ENCODE data around the gene PRMT9.

DNA sequence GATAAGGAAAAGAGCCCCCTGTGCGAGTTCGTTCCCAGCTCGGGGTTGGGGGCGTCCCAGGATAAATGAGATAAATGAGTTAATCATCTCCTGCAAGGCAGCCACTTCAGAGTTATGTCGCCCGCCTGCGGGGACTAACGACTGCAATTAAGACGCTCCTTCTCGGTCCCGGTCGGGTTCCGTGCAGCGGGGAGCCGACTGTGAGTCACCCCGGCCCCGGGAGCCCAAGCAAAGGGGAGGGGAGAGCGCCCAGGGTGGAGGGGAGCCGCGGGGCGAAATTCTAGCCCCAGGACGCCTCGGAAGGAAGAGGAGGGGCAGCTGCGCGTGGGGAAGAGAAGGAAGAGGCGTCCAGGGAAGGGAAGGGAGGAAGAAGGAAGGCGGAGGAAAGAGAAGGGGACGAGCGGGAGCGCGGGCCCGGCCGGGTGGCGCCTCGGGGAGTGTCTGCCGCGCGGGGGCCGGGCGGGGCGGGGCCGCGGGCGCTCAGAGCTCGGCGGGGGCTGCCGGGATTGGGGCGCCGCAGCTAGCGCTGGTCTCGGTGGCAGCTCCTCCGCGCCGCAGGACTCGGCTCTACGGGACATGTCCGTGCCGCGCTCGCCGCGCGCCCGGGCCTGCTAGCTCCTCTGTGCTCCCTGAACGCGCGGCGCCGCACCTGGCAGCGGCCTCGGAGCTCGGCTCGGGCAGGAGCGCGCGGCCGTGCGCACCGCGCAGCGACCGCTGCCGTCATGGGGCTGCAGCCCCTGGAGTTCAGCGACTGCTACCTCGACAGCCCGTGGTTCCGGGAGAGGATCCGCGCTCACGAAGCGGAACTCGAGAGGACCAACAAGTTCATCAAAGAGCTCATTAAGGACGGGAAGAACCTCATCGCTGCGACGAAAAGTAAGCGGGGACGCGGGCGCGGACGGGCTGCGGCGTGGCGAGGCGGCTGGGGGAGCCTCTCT, 47.9 kb upstream of the PRMT9 start, which contains the start of gene ARHGAP10:
- TF ChIP-seq ZNF274 (IDR thresholded peaks at IDR 0.05; ENCODE audit: low read depth, low read length) (no peak), SUZ12 (IDR thresholded peaks at IDR 0.05; ENCODE audit: extremely low read depth, insufficient read depth, insufficient read length) (no peak)
